Left ventricle myocardium inferior (tissue), 1 donor: ENCODE data around the gene OR9K2. TPM values are rescaled to one million over a fixed set of nuclear protein-coding genes. Genes with fewer than 3 reads are reported as not detected.

Experiments used
- DNase-seq: peaks from one replicate; pipeline ENCODE4 v3.0.0-alpha.2; 2020
- H3K27ac ChIP-seq: fragments of 200-600 bp; replicated peaks from 2 replicates; pipeline ENCODE4 v1.8.0; 2021
- H3K27me3 ChIP-seq: fragments of 200-600 bp; 2 replicates; pipeline ENCODE4 v1.8.0; 2021; ENCODE audit warnings: low read depth
- H3K36me3 ChIP-seq: fragments of 200-600 bp; 2 replicates; pipeline ENCODE4 v1.8.0; 2021
- H3K4me1 ChIP-seq: fragments of 200-600 bp; 2 replicates; pipeline ENCODE4 v1.8.0; 2021
- H3K4me3 ChIP-seq: fragments of 200-600 bp; 2 replicates; pipeline ENCODE4 v1.8.0; 2021; ENCODE audit warnings: mild to moderate bottlenecking, moderate library complexity
- H3K9me3 ChIP-seq: fragments of 200-600 bp; replicated peaks from 2 replicates; pipeline ENCODE4 v1.8.0; 2021
- CTCF ChIP-seq: fragments of 200-600 bp; IDR thresholded peaks from 2 replicates; pipeline ENCODE4 v1.8.0; 2021; ENCODE audit warnings: antibody characterized with exemption, mild to moderate bottlenecking, borderline replicate concordance
- intact Hi-C: fragments of 100-400 bp; cut with micrococcal nuclease; formaldehyde crosslinking; loops from one replicate; pipeline ENCODE4 v1.11.0; 2022
- long read RNA-seq: library from polyadenylated mRNA; unstranded; transcript quantifications from one replicate; pipeline ENCODE4 v2.0.0, GENCODE V29; 2021
- total RNA-seq: library from RNA; stranded (reverse); fragmentation: NEBNext Ultra II Directional; extraction: Animal tissue kit (Norgen Biotek cat#: 25700); gene quantifications from one replicate; pipeline ENCODE4 v1.2.1, GENCODE V29; 2021
- donor health status: DM: no; HTN: yes; CAD: no; lungs with severe emphysema.

OR9K2 gene
- not detected for total RNA-seq
- long read RNA-seq: 0 reads

GRCh38 chr12:55126106-55126505 is at the start of gene OR9K2:
OR9K2 (plus strand) TSS chr12:55126406; CDS start chr12:55129835, 3,429 bp downstream.
- intact Hi-C loops: no loop called here
- Histone ChIP-seq H3K9me3 (no peaks in the 10 kb centered on the region), H3K4me3 (no peak within 1 kb of the TSS), H3K36me3 (no peaks in the 10 kb centered on the region), H3K27ac (no peak within 1 kb of the TSS), H3K4me1 (no peaks in the 10 kb centered on the region), H3K27me3 (peaks cover 25% of the 10 kb centered on the region)
- DNase-seq: no peak
- TF ChIP-seq CTCF: no peak

- no peak for DNase-seq
- H3K36me3 ChIP-seq: no peaks in the 10 kb centered on the region
- H3K27ac ChIP-seq: no peak overlapping the region
- H3K4me3 ChIP-seq: no peak overlapping the region
- intact Hi-C loops: no loop called here
- H3K27me3 ChIP-seq: peaks cover 8% of the 10 kb centered on the region
- no peaks in the 10 kb centered on the region for H3K4me1 ChIP-seq
- H3K9me3 ChIP-seq: no peaks in the 10 kb centered on the region
- no peak for TF ChIP-seq CTCF
Measured at GRCh38 chr12:55092579-55092978, 33.6 kb upstream of the OR9K2 start.

GRCh38 chr12:55112378-55112875 is 13.8 kb upstream of the OR9K2 start:
- no peaks in the 10 kb centered on the region for H3K9me3 ChIP-seq
- no peaks in the 10 kb centered on the region for H3K36me3 ChIP-seq
- H3K4me3 ChIP-seq: no peak overlapping the region
- H3K27ac ChIP-seq: no peak overlapping the region
- DNase-seq: no peak
- intact Hi-C loops: no loop called here
- TF ChIP-seq CTCF: no peak
- H3K4me1 ChIP-seq: no peaks in the 10 kb centered on the region
- H3K27me3 ChIP-seq: no peaks in the 10 kb centered on the region

- H3K4me1 ChIP-seq: no peaks in the 10 kb centered on the region
- intact Hi-C loops: no loop called here
- no peaks in the 10 kb centered on the region for H3K27me3 ChIP-seq
- H3K36me3 ChIP-seq: no peaks in the 10 kb centered on the region
- H3K27ac ChIP-seq: no peak overlapping the region
- no peak for DNase-seq
- no peak for TF ChIP-seq CTCF
- H3K4me3 ChIP-seq: no peak overlapping the region
- peaks cover 12% of the 10 kb centered on the region for H3K9me3 ChIP-seq
Measured at GRCh38 chr12:55116152-55116551, 10.1 kb upstream of the OR9K2 start.

GRCh38 chr12:55132816-55133215 is 6.6 kb downstream of the OR9K2 start:
- DNase-seq: no peak
- H3K4me3 ChIP-seq: no peak overlapping the region

More at GRCh38 chr12:55132816-55133215, 6.6 kb downstream of the OR9K2 start:
- no peak overlapping the region for H3K27ac ChIP-seq
- H3K27me3 ChIP-seq: peaks cover 47% of the 10 kb centered on the region
- H3K36me3 ChIP-seq: no peaks in the 10 kb centered on the region
- no peak for TF ChIP-seq CTCF
- H3K9me3 ChIP-seq: no peaks in the 10 kb centered on the region
- no peaks in the 10 kb centered on the region for H3K4me1 ChIP-seq
- intact Hi-C loops: no loop called here
